TTC549 (cell line): Measurements from ENCODE around the gene SIRT2.
"Not testable (repeated sequence)": the region's sequence is repeated elsewhere in the genome, so short reads cannot be mapped to it uniquely, and the experiment has no call there.

Source experiments
- FAIRE-seq: peaks from 2 replicates; lab custom pipeline; 2012; peaks lifted over from hg19 to GRCh38; lab: Jason Lieb, UNC

SIRT2 gene

GRCh38 chr19:38894968-38895367 is 4.5 kb downstream of the SIRT2 start:
- no peak for FAIRE-seq

- no peak for FAIRE-seq
Measured at GRCh38 chr19:38893341-38893771, 6.1 kb downstream of the SIRT2 start.

DNA sequence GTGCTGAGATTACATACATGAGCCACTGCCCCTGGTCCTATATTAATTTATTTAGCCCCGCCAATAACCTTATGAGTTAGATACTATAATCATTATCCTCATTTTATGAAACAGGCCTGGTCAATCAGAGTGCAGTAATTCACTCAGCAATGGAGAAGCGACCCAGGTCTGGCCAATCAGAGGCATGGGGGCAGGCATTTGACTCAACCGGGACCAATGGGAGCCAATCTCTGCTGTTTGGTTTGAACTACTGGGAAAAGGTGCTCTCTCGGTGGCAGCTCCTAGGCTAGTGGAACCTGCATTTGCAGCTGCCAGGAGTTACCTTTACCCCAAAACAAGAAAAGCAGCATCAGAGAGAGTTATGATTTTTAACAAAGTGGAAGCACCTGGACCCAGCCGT is 6.6 kb downstream of the SIRT2 start:
- FAIRE-seq, result no peak

- FAIRE-seq, result no peak
Measured at GRCh38 chr19:38891771-38892170, 7.6 kb downstream of the SIRT2 start.

- no peak for FAIRE-seq
Measured at GRCh38 chr19:38890686-38891085, 8.7 kb downstream of the SIRT2 start.

DNA sequence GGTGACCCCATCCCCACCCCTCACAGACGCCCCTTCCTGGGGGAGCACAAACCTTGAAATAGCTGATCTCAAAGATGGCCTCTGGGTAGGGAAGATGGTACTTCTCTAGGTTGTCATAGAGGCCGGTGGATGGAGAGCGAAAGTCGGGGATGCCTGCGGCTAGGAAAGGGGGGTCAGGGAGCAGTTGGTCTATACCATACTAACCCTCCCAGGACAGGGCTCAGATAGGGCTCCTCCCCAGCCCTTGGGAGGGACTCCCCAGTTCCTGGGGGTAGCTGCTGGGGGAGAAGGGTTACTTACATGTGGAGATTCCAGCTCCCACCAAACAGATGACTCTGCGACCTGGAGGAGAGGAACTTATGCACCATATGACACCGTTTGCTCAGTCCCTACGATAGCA is 9.6 kb downstream of the SIRT2 start:
- FAIRE-seq, result no peak

- FAIRE-seq, result no peak
Measured at GRCh38 chr19:38888876-38889275, 10.5 kb downstream of the SIRT2 start.

- FAIRE-seq, result not testable (repeated sequence)
Measured at GRCh38 chr19:38884691-38885090, 14.7 kb downstream of the SIRT2 start.

GRCh38 chr19:38883286-38883685 is 16.1 kb downstream of the SIRT2 start:
- FAIRE-seq, result no peak

GRCh38 chr19:38880882-38881609 is 18.4 kb downstream of the SIRT2 start:
- FAIRE-seq, result no peak

GRCh38 chr19:38880076-38880881 is 19.1 kb downstream of the SIRT2 start:
- no peak for FAIRE-seq

DNA sequence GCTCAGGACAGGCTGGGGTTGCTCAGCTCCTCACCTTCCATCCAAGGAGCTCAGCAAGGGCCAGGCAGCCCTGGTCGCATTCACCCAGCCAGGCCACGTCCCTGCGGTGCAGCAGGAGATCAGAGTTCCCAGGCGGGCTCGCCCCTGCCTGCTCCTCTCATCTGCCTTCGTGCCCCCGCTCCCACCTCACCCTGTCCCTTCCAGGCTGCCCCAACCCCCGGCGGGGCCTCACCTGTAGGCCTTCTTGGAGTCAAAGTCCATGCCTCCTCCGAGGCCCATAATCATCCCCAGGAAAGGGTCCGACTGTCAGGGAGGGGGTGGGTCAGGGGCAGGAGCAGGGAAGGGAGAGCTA is 20.0 kb downstream of the SIRT2 start:
- no peak for FAIRE-seq

DNA sequence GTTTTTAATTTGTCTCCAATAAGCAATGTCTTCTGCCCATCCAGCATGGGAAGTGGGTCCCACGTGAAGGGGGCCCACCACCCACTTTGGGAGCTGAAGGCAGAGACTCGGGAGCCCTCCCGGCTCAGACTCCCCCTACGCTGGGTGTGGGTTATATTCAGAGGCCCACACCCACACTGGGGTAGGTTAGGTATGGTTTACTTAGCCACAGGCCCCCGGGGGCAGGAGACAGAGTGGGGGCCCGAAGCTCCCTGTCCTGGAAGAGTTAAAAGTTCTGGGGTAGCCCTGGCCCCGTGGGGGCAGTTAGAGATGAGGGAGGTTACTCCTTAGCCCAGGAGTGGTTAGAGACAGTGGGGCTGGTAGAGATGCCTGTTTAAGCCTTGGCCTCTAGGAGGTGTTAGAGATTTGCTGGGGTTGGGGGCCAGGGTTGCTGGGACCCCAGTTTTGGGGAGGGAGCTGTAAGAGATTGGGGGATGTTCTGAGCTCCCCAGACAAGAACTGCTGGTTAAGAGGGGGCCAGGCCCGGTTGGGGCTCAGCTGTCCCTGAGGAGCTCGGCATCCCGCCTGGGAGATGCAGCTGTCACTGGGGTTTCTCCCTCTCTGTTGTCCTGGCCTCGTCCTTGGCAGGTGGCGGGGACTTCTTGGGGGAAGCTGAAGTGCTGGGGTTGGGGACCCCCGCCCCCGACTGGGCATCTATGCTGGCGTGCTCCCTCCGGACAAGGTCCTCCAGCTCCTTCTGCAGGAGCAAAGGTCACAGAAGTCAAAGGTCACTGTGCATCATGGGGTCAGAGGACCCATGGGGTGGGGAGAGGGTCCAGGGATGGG is 20.6 kb downstream of the SIRT2 start:
- FAIRE-seq, result no peak

GRCh38 chr19:38877781-38878574 is 21.4 kb downstream of the SIRT2 start, which contains the start of gene RINL:
Gene RINL, minus strand, starts transcription at chr19:38878275. Its CDS starts 1,533 bp downstream, at chr19:38876742.
- no peak for FAIRE-seq

DNA sequence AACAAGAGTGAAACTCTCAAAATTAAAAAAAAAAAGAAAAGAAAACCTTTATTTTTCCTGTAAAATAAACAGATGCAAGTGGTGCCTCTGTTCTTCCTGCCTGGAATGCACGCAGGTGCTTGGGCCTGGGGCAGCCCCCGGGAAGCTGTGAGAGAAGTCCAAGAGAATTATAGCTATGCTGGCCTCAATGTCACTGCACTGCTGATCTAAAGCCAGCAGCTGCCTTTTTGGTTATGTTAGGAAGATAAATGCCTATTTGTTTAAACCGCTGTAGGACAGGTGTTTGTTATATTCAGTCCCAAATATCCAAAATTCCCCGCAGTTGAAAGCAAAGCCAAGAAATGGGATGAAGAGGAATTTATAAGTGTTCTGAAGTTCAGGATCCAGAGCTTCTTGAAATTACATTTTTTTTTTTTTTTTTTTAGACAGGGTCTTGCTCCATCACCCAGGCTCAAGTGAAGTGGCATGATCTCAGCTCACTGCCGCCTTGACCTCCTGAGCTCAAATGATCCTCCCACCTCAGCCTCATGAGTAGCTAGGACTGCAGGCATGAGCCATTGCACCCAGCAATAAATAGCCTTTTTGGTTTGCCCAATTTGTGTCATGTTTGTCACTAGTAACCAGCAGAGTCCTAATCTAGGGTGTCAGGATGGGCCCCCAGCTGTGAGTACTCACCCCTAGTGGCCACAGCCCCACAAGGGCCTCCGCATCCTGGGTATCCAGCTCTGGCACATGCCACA is 23.6 kb downstream of the SIRT2 start:
- FAIRE-seq, result no peak

- FAIRE-seq, result not testable (repeated sequence)
Measured at GRCh38 chr19:38873400-38873799, 26.0 kb downstream of the SIRT2 start.

DNA sequence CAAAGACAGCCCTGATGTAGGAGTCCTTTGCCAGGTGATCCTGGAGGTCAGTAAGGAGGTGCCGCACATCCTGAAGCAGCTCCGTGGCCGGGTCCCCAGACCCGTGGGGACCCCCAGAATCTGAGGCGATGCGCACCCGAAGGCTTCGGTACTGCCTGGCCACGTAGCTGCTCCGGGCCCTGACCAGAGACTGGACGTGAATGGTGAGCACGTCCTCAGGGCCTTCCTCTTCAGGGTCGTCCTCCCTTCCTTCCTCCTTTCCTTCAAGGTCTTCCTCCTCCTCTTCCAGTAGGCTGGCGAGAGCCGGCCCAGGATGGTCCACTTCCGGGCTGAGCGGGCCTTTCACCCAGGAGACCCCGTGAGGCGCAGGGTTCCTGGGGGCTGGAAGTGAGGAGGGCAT is 28.8 kb downstream of the SIRT2 start:
- FAIRE-seq, result no peak

- no peak for FAIRE-seq
Measured at GRCh38 chr19:38869836-38870607, 29.4 kb downstream of the SIRT2 start.

GRCh38 chr19:38869160-38869835 is 30.1 kb downstream of the SIRT2 start:
- no peak for FAIRE-seq

GRCh38 chr19:38868551-38868950 is 30.9 kb downstream of the SIRT2 start:
- no peak for FAIRE-seq
